ENCODE measurements around the gene ADARB2. TPM values are rescaled to one million over a fixed set of nuclear protein-coding genes. Genes with fewer than 3 reads are reported as not detected.

ADARB2 gene
- total RNA-seq, 4 donors from 2014 or later: 0.32 to 1.6 (median 0.80) TPM

- Histone ChIP-seq H3K9me3 (no peaks in the 10 kb centered on the region), H3K27ac (no peak overlapping the region)
- 92% methylated on average over 12 of the region's 12 CpGs for WGBS
These were observed 53.7 kb downstream of the ADARB2 start for GRCh38 chr10:1683649-1684048.

GRCh38 chr10:1679821-1680650 lies 57.3 kb downstream of the ADARB2 start:
- no peak for DNase-seq (ENCODE audit: low spot score in 2 of 2)
- H3K27me3 ChIP-seq: peaks cover 4% of the 10 kb centered on the region
- no peaks in the 10 kb centered on the region for H3K4me1 ChIP-seq
- H3K36me3 ChIP-seq: no peaks in the 10 kb centered on the region
- 70% methylated on average over 12 of the region's 13 CpGs for WGBS
- H3K27ac ChIP-seq: no peak overlapping the region
- H3K4me3 ChIP-seq: no peak overlapping the region
- TF ChIP-seq POLR2A (IDR thresholded peaks at IDR 0.05) (no peak), EP300 (IDR thresholded peaks at IDR 0.05) (no peak), POLR2AphosphoS5 (IDR thresholded peaks at IDR 0.05) (no peak), CTCF (IDR thresholded peaks at IDR 0.05) (no peak)
- H3K9me3 ChIP-seq: no peaks in the 10 kb centered on the region

More at GRCh38 chr10:1683649-1684048, 53.7 kb downstream of the ADARB2 start:
- TF ChIP-seq POLR2A (IDR thresholded peaks at IDR 0.05): no peak
- TF ChIP-seq CTCF (IDR thresholded peaks at IDR 0.05): no peak
- no peak for TF ChIP-seq POLR2AphosphoS5 (IDR thresholded peaks at IDR 0.05)
- no peak for TF ChIP-seq EP300 (IDR thresholded peaks at IDR 0.05)
- Histone ChIP-seq H3K4me1 (no peaks in the 10 kb centered on the region), H3K27me3 (no peaks in the 10 kb centered on the region), H3K36me3 (no peaks in the 10 kb centered on the region), H3K4me3 (no peak overlapping the region)
- DNase-seq (ENCODE audit: low spot score in 2 of 2): no peak

- H3K36me3 ChIP-seq: no peaks in the 10 kb centered on the region
- H3K4me1 ChIP-seq: no peaks in the 10 kb centered on the region
- TF ChIP-seq POLR2AphosphoS5 (IDR thresholded peaks at IDR 0.05) (no peak), CTCF (IDR thresholded peaks at IDR 0.05) (no peak), EP300 (IDR thresholded peaks at IDR 0.05) (no peak), POLR2A (IDR thresholded peaks at IDR 0.05) (no peak)
- WGBS: 83% methylated on average over 2 of the region's 15 CpGs
- DNase-seq (ENCODE audit: low spot score in 2 of 2): no peak
- no peaks in the 10 kb centered on the region for H3K9me3 ChIP-seq
- no peak overlapping the region for H3K4me3 ChIP-seq
- H3K27me3 ChIP-seq: peaks cover 4% of the 10 kb centered on the region
- H3K27ac ChIP-seq: no peak overlapping the region
These were observed 59.2 kb downstream of the ADARB2 start for GRCh38 chr10:1678084-1678483.

GRCh38 chr10:1677307-1677939 lies 59.9 kb downstream of the ADARB2 start:
- no peak for DNase-seq (ENCODE audit: low spot score in 2 of 2)
- no peak for TF ChIP-seq CTCF (IDR thresholded peaks at IDR 0.05)
- no peak for TF ChIP-seq EP300 (IDR thresholded peaks at IDR 0.05)
- TF ChIP-seq POLR2AphosphoS5 (IDR thresholded peaks at IDR 0.05): no peak
- no peak for TF ChIP-seq POLR2A (IDR thresholded peaks at IDR 0.05)
- no peaks in the 10 kb centered on the region for H3K36me3 ChIP-seq
- H3K4me1 ChIP-seq: no peaks in the 10 kb centered on the region
- H3K4me3 ChIP-seq: no peak overlapping the region
- no peak overlapping the region for H3K27ac ChIP-seq
- 73% methylated on average over 6 of the region's 6 CpGs for WGBS
- no peaks in the 10 kb centered on the region for H3K9me3 ChIP-seq
- peaks cover 4% of the 10 kb centered on the region for H3K27me3 ChIP-seq

- H3K36me3 ChIP-seq: no peaks in the 10 kb centered on the region
- no peak for DNase-seq (ENCODE audit: low spot score in 2 of 2)
- TF ChIP-seq CTCF (IDR thresholded peaks at IDR 0.05) (no peak), POLR2AphosphoS5 (IDR thresholded peaks at IDR 0.05) (no peak), EP300 (IDR thresholded peaks at IDR 0.05) (no peak), POLR2A (IDR thresholded peaks at IDR 0.05) (no peak)
- H3K4me3 ChIP-seq: no peak overlapping the region
- no peak overlapping the region for H3K27ac ChIP-seq
- 92% methylated on average over 11 of the region's 11 CpGs for WGBS
- no peaks in the 10 kb centered on the region for H3K4me1 ChIP-seq
- no peaks in the 10 kb centered on the region for H3K9me3 ChIP-seq
- peaks cover 10% of the 10 kb centered on the region for H3K27me3 ChIP-seq
These were observed 62.8 kb downstream of the ADARB2 start for GRCh38 chr10:1674501-1674900.

Measured in suprapubic skin (tissue), 4 donors.